Pons (tissue), 1 donor: ENCODE results near the gene KRTAP13-3.

Source experiments
- DNase-seq: peaks from one replicate; pipeline ENCODE4 v3.0.0-alpha.2; 2016; ENCODE audit warnings: low spot score

Gene KRTAP13-3

DNA sequence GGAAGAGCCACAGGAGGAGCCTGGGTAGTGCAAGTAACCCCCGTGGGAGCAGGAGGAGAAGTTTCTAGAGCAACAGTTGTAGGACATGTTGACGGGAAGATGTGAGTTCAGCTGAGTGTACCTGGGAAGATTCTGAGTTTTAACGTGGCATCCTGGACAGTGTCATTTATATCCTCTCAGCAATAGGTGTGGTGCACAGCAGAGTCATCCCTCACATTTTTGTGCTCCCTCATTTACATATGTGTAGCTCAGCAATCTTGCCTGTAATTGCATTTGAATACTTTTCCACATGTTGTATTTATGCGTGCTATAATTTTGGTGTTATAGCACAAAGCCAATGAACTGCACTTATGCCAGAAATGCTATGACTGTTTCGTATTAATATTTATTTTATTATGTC, at the start of gene KRTAP13-3:
KRTAP13-3 (minus strand) TSS at position 101 of the 400 bp plus-strand sequence; CDS start at position 87, 14 bp downstream.
- no peak for DNase-seq

- no peak for DNase-seq
Measured at GRCh38 chr21:30468900-30469714, 43.4 kb upstream of the KRTAP13-3 start.

- DNase-seq, result no peak
Measured at GRCh38 chr21:30463713-30464112, 38.0 kb upstream of the KRTAP13-3 start.

DNA sequence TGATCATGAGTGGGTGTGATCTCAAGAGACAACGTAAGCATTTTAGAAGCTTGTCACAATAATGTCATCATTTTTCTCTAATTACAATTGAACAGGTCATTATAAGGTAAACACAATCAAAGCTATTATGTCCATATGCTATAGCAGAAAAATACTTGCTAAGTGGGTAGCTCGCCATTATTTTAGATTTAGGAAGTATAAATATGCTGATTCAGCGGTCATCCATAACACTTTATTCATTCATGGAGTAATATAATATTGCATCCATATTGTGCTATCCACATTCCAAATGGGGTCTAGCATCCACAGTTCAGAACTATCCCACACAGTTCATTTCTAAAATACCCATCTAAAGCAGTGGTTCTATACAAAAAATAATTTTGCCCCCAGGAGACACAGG, 22.8 kb upstream of the KRTAP13-3 start:
- DNase-seq, result no peak

- no peak for DNase-seq
Measured at GRCh38 chr21:30447056-30447455, 21.3 kb upstream of the KRTAP13-3 start.

GRCh38 chr21:30444204-30444603, 18.5 kb upstream of the KRTAP13-3 start:
- DNase-seq, result peak; percentile 4

DNA sequence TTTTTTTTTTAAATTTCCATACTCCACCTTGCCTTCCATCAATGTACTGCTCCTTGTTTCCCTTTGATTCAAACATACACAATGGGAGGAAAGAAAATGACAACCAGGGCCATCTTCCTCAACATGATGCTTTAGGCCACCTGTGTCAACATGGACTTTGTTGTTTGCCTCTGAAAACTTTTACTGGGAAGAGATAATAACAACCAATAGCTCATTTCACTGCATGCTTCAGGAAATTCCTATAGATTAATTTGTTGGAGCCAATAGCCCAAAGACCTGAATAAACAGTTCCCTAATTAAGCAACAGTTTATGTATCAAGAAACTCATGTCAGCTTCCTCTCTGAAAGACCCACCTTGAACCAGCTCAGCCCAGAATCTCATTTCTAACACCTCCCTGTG, 17.5 kb upstream of the KRTAP13-3 start:
- DNase-seq, result no peak

DNA sequence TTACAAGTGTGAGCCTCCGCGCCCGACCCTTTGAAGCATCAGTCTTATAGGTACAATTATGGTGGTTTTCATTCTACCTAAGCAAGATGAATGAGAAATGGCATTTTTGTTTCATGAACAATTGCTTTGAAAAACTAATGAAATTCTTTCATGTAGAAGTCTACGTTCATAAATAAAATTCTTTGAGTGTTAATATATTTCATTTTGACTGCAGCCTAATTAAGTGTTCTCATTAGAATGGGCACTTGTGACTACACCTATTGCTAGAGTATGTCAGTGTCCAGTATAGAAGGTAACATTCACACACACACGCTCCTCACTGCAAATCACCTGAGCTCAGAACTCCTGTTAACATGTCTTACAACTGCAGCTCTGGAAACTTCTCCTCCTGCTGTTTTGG, 14.2 kb upstream of the KRTAP13-3 start, which contains the start of gene KRTAP15-1:
KRTAP15-1 (plus strand) TSS at position 301 of the 400 bp plus-strand sequence; CDS start at position 354, 53 bp downstream.
- DNase-seq, result no peak

DNA sequence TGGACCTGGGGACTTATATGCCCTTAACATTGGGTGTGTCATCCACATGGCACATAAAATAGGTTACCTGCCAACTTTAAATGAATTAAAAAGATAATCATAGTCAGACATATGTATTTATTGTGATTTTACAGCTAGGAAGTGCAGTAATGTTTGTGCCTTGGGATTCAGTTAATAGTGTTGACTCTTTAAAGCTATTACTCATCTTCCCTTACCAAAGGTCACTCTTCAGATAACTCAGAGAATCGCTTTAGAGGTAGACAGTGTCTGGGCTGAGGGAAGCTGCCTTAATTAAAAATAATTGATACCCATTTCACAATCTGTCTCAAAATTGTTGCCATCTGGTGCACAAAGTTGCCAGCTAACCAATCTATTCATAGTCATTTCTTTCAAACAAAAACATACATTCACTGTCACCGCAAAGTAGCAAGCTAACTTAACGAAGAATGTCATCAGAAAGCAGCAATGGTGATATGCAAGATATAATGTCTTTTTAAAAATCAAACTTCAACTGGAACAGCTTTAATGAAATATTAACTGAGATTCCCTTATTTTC, 11.4 kb upstream of the KRTAP13-3 start:
- DNase-seq, result no peak

- peak; percentile 12 for DNase-seq
Measured at GRCh38 chr21:30434033-30434631, 8.4 kb upstream of the KRTAP13-3 start.

DNA sequence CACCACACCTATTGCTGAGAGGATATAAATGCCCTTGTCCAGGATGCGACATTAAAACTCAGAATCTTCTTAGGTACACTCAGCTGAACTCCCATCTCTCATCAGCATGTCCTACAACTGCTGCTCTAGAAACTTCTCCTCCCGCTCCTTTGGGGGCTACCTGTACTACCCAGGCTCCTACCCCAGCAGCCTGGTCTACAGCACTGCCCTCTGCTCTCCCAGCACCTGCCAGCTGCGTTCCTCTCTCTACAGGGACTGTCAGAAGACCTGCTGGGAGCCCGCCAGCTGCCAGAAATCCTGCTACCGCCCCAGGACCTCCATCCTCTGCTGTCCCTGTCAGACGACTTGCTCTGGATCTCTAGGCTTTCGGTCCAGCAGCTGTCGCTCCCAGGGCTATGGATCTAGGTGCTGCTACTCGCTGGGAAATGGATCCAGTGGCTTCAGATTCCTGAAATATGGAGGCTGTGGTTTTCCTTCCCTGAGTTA, 4.5 kb upstream of the KRTAP13-3 start, which contains the start of gene KRTAP13-4:
KRTAP13-4 (plus strand) TSS at position 51 of the 486 bp plus-strand sequence; CDS start at position 107, 56 bp downstream.
- no peak for DNase-seq

- no peak for DNase-seq
Measured at GRCh38 chr21:30426731-30427130, 1.0 kb upstream of the KRTAP13-3 start.

DNA sequence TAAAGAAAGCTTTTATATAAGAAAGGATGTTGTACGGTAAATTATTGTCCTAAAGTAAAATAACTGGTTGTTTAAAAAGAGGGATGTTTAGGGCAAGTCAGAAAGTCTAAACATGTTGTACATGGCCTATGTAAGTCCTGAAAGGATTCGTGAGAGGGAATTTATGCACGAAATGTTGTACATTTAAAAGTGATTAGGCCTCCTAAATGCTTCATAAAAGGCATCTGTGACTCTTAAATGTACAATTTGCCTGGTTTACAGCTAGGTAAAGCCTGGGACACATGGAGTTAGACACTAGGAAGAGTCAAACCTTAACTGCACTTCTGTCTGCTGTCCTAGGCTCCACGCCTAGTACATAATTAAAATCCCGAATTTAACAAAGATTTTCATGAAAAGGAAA, 9.7 kb downstream of the KRTAP13-3 start:
- DNase-seq, result no peak

GRCh38 chr21:30408782-30409494, 16.8 kb downstream of the KRTAP13-3 start:
- peak; percentile 11 for DNase-seq

- DNase-seq, result no peak
Measured at GRCh38 chr21:30395731-30396130, 30.0 kb downstream of the KRTAP13-3 start, which contains the start of gene KRTAP13-1. KRTAP13-1 (plus strand) TSS chr21:30396031; CDS start chr21:30396087, 56 bp downstream.

DNA sequence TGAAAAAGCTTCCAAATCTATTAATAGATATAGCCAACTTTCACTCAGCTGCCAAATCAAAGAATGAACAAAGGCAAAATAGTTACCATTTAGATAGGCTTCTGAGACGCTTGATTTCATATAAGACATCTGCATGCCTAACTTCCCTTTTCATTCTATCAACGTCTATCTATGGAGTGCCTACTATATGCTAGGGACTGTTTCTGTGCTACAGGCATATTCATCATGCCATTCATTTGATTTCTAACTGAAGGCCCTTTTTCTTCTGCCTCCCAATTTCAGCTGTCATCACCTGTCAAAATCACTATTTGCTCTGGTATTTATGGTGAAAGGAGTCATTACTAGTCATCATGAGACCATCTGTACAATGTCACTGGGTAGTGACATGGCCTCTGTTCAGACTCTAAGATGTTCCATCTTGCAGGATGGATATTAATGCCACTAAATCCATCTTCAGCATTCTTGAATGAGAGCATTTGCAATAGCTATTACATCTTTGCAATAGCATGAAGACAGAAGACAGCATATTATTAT, 34.2 kb downstream of the KRTAP13-3 start:
- no peak for DNase-seq

GRCh38 chr21:30382201-30382600, 43.5 kb downstream of the KRTAP13-3 start:
- no peak for DNase-seq
